ENCODE measurements around the gene LSM11. TPM values are rescaled to one million over a fixed set of nuclear protein-coding genes. Genes with fewer than 3 reads are reported as not detected.

LSM11 gene
- total RNA-seq, 1 donor from 2014 or later = 1.5 TPM

DNA sequence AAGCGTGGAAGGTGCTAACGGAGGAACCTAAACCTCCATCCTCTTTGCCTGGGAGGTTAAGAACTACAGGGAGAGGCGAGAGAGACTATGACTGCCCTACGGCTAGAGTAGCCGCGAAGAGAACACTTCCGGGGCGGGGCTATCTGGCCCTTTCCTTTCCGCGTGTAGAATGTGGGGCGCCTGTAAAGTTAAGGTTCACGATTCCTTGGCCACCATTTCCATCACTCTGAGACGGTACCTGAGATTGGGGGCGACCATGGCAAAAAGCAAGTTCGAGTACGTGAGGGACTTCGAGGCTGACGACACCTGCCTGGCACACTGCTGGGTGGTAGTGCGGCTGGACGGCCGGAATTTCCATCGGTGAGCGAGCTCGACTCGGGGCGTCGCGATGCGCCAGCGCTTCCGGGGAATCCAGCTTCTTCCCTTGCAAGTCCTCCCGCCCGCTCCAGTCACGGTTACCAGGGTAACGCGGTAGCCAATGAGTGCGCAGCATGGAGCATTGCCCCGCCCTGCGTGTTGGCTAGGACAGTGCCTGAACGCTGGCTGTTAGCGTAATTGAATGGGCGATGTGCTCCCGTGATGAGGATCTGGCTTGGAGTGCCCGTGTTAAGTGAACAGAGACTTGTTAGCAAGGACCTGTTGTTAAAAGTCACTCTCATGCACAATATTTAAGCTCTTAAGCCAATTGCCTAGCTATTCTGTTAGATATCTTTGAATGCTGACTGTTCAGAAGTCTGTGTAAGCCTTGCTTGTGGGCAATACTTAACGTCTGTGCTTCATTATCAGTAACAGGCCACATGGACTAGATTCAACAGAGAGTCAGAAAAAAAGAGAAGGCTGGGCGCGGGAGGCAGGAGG, 12.0 kb upstream of the LSM11 start, which contains the start of gene THG1L:
THG1L (plus strand) TSS at position 149 of the 858 bp plus-strand sequence; CDS start at position 170, 21 bp downstream.
- intact Hi-C loops (cut with DNase I) = no loop called here
- peak; percentile 98 for DNase-seq (ENCODE audit: missing footprints)
- ATAC-seq = peak; percentile 99

DNA sequence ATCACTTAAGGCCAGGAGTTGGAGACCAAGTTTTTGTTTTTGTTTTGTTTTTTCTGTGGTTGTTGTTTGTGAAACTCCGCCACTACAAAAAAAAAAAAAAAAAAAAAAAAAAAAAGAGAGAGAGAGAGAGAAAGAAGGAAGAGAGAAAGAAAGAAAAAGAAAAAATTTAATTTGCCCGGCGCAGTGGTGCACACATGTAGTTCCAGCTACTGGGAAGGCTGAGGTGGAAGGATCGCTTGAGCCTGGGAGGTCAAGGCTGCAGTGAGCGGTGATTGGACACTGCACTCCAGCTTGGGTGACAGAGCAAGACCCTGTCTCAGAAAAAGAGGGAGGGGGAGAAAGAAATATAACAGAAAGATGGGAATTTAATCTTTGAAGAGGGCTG, 11.4 kb upstream of the LSM11 start:
- no peak for DNase-seq (ENCODE audit: missing footprints)
- intact Hi-C loops (cut with DNase I) = no loop called here
- ATAC-seq = no peak

- intact Hi-C loops (cut with DNase I) = no loop called here
- DNase-seq (ENCODE audit: missing footprints) (no peak), ATAC-seq (no peak)
Measured at GRCh38 chr5:157732596-157733262, 10.8 kb upstream of the LSM11 start.

- ATAC-seq (no peak), DNase-seq (ENCODE audit: missing footprints) (no peak)
- intact Hi-C loops (cut with DNase I) = no loop called here
Measured at GRCh38 chr5:157734436-157734835, 9.1 kb upstream of the LSM11 start.

- DNase-seq (ENCODE audit: missing footprints) = no peak
- intact Hi-C loops (cut with DNase I) = no loop called here
- ATAC-seq = no peak
Measured at GRCh38 chr5:157735991-157736390, 7.5 kb upstream of the LSM11 start.

GRCh38 chr5:157739388-157740228, 3.9 kb upstream of the LSM11 start:
- DNase-seq (ENCODE audit: missing footprints) = no peak
- no peak for ATAC-seq
- intact Hi-C loops (cut with DNase I) = no loop called here

GRCh38 chr5:157740229-157740610, 3.3 kb upstream of the LSM11 start:
- intact Hi-C loops (cut with DNase I) = no loop called here
- ATAC-seq (no peak), DNase-seq (ENCODE audit: missing footprints) (no peak)

DNA sequence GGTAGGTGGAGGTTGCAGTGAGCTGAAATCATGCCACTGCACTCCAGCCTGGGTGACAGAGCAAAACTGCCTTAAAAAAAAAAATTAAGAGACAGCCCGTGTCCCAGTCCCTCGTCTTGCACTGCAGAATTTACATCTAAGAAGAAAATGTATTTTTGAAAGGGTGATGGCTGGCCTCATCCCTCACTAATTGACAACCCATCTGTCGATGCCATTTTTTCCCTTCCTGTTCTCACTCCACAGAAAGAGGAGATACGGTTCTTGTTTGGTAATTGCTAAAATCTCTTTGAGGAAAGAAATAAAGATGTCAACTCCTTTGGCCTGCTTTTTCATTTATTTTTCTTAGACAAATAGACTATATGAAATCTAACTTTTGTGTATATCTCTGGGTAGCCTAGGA, 2.4 kb upstream of the LSM11 start:
- ATAC-seq = no peak
- no peak for DNase-seq (ENCODE audit: missing footprints)
- intact Hi-C loops (cut with DNase I) = no loop called here

DNA sequence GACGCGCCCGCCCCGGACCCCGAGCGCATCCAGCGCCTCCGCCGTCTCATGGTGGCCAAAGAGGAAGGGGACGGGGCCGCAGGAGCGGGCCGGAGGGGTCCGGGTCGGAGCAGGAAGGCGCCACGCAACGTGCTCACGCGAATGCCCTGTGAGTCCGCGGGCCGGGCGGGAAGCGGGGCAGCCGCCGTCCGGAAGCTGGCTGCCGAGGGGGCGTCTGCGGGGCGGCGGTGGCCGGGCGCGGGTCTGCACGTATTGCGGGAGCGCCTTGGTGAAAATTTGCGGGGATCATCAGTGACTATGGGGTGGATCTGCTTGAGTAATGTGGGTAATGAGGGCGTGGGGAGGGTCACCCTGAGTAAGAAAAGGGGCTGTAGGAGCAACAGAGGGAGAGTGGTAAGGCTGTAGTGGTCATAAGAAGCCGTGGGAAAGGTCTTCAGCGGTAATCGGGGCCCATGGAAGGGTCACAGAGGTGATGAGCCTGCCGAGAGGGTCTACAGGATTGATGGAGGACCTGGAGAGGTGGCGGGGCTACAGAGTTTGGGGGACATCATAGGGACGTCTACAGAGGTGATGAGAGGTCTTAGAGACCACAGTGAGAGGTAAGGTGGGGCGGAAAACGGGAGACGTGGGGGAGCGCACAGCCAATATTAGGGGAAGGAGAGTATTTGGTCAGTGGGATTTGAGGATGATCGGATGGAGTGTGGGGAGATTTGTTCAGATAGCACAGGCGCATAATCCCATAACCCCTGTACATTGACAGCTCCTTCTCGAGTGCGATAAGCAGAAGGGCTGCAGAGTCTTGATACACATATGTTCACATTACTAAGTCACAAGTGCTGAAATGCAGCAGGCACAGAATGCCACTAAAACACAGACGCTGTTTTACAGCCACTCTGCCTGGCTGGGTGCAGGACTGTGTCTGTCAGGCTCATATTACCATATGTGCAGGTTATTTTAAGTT, 819 bp downstream of the LSM11 start:
- ATAC-seq (no peak), DNase-seq (ENCODE audit: missing footprints) (peak; percentile 82)
- intact Hi-C loops (cut with DNase I) = no loop called here

GRCh38 chr5:157745041-157745456, 1.5 kb downstream of the LSM11 start:
- intact Hi-C loops (cut with DNase I) = no loop called here
- DNase-seq (ENCODE audit: missing footprints) (no peak), ATAC-seq (no peak)

- no peak for DNase-seq (ENCODE audit: missing footprints)
- intact Hi-C loops (cut with DNase I) = no loop called here
- no peak for ATAC-seq
Measured at GRCh38 chr5:157747173-157747740, 3.7 kb downstream of the LSM11 start.

DNA sequence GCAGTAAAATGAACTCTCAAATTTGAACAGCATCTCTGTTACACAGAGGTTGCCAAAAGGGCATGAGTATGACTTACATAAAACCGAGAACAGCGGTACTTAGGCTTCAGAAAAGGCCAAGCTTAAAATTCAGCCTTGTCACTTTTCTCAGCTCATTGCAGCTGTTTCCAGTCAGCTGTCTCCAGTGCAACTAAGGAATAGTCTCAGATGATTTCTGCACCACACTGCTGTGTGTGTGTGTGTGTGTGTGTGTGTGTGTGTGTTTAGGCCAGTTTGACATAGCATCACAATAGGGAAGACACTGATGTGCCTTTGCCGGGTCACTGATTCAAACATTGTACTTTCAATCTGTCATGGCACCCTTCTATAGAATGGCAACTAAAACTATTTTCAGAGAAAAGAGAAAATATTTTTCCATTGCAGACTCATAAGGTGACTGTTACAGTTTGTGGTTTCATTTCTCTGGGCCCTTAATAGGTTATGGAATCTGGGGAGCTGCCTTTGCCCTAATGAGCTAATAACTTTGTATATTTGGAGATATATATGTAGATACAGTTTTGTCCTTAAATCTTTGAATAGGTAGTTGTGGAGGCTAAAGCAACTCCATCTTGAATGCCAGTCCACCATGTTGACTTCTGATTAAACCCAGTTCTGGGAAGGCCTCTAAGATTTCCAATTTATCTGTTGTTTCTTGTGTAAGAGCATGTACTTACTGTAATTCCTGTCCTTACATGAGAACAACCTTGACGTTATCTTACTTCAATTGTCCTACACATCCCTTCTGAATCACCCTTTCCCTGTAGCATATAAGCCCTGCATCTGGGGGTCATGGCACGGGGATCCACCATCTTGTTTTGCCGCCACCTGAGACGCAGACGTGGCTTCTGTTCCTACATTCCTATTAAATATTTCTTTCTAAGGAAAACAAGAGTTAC, 4.5 kb downstream of the LSM11 start:
- no peak for DNase-seq (ENCODE audit: missing footprints)
- intact Hi-C loops (cut with DNase I) = no loop called here
- no peak for ATAC-seq

DNA sequence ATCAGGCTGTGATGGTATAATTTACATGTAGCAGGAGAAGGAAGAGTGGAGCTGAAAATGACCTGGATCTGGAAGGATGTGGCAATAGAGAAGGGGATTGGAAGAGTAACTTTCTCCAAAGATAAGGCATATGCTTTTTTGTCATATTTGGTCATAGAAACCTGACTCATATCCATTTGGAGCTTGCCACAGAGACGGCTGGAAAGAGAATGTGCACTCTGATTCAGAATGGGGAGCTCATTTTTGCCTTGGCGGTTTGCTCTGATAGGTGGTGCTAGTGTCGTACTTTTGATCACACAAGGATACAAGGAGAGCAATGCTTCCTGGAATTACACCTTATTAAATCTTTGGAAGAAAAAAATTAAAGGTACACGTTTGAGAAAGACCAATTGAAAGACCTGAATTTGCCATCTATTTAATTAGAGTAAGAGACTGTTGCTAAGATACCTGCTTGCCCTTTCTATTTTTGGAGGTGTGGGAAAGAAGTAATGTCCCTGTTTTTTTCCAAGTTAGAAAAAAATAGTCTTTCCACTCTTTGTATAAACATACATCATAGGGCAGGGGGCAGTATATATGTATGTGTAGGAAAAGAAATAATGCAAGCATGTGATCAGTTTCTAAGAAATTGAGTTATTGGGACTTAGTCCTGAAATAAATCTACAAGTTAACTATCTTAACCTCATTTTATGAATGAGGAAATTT, 5.4 kb downstream of the LSM11 start:
- ATAC-seq = no peak
- DNase-seq (ENCODE audit: missing footprints) = no peak
- intact Hi-C loops (cut with DNase I) = no loop called here

- no peak for ATAC-seq
- intact Hi-C loops (cut with DNase I) = no loop called here
Measured at GRCh38 chr5:157749462-157749799, 5.9 kb downstream of the LSM11 start.

GRCh38 chr5:157750320-157750719, 6.8 kb downstream of the LSM11 start:
- DNase-seq (ENCODE audit: missing footprints) (no peak), ATAC-seq (no peak)
- intact Hi-C loops (cut with DNase I) = no loop called here

More at GRCh38 chr5:157749462-157749799, 5.9 kb downstream of the LSM11 start:
- DNase-seq (ENCODE audit: missing footprints) = no peak

GRCh38 chr5:157756122-157756521, 12.6 kb downstream of the LSM11 start:
- intact Hi-C loops (cut with DNase I) = no loop called here
- DNase-seq (ENCODE audit: missing footprints) = no peak
- no peak for ATAC-seq

All from Right ventricle myocardium inferior (tissue), 1 donor.